Calu3 (cell line): ENCODE measurements around the gene DPYD. TPM values are rescaled to one million over a fixed set of nuclear protein-coding genes. Genes with fewer than 3 reads are reported as not detected.
A peak's percentile ranks its signal among the peaks of the same experiment; 100 is the strongest.

ENCODE experiments used
- BruUV-seq: library from RNA; stranded (reverse); fragments of 400-500 nt; replicated peaks from 2 replicates; lab custom pipeline; 2021; lab: Mats Ljungman, UMichigan
- CTCF ChIA-PET: fragments of 300-600 bp; sonication (Branson Sonifier 250); formaldehyde crosslinking; loops from one replicate; lab custom pipeline; 2022; ENCODE audit warnings: antibody characterized with exemption; lab: Charles Lee
- DNase-seq: peaks from one replicate; pipeline ENCODE4 v3.0.0; 2022
- H3K27ac Mint-ChIP-seq: one replicate; pipeline ENCODE4 v1.8.0; 2022; ENCODE audit warnings: mixed read lengths; ENCODE audit not compliant: unreplicated experiment
- H3K27me3 Mint-ChIP-seq: one replicate; pipeline ENCODE4 v1.8.0; 2022; ENCODE audit warnings: mixed read lengths; ENCODE audit not compliant: unreplicated experiment
- H3K36me3 Mint-ChIP-seq: one replicate; pipeline ENCODE4 v1.8.0; 2022; ENCODE audit warnings: mild to moderate bottlenecking, moderate library complexity, mixed read lengths; ENCODE audit not compliant: insufficient read depth, unreplicated experiment
- H3K4me1 Mint-ChIP-seq: one replicate; pipeline ENCODE4 v1.8.0; 2022; ENCODE audit warnings: mild to moderate bottlenecking, low read depth, mixed read lengths; ENCODE audit not compliant: unreplicated experiment
- H3K4me3 Mint-ChIP-seq: one replicate; pipeline ENCODE4 v1.8.0; 2022; ENCODE audit warnings: mild to moderate bottlenecking, low read depth, moderate library complexity, mixed read lengths; ENCODE audit not compliant: unreplicated experiment
- H3K9me3 Mint-ChIP-seq: one replicate; pipeline ENCODE4 v1.8.0; 2022; ENCODE audit warnings: low read depth, mixed read lengths; ENCODE audit not compliant: unreplicated experiment
- intact Hi-C: fragments of 100-400 bp; cut with micrococcal nuclease; formaldehyde crosslinking; loops from one replicate; pipeline ENCODE4 v1.10.0; 2022; ENCODE audit not compliant: unreplicated experiment
- total RNA-seq: library from RNA; stranded (reverse); gene quantifications from 2 replicates; pipeline ENCODE4 v1.2.3, GENCODE V29; 2022
- TF ChIP-seq, protein P1 (sequence below): fragments of 200-600 bp; IDR thresholded peaks from one replicate; pipeline ENCODE4 v1.8.0; 2022; ENCODE audit warnings: antibody characterized with exemption; ENCODE audit not compliant: unreplicated experiment

DPYD gene
- total RNA-seq, 1 experiment from 2014 or later = 15.6 TPM

DNA sequence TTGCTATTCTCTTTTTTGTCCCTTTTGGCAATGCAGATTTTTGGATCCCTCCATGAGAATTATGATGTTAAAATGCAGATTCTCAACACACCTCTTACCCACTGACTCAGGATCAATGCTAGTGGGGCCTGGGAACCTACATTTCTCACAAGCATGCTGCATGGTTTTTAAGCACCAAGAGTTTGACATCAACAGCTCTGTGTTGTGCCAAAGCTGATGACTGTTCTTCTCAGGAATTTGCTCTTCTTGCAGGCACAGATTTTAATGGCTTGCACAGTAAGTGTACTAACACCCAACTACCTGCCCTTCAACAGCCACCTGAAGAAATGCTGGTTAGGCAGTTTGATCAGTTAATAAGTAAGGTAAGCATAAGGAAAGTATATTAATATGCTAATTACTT lies 730.5 kb downstream of the DPYD start:
- Mint-ChIP-seq H3K27ac (no peak overlapping the region), H3K36me3 (no peaks in the 10 kb centered on the region), H3K9me3 (no peaks in the 10 kb centered on the region), H3K4me1 (peaks cover 18% of the 10 kb centered on the region), H3K27me3 (no peaks in the 10 kb centered on the region), H3K4me3 (no peak overlapping the region)
- TF ChIP-seq, protein P1, sequence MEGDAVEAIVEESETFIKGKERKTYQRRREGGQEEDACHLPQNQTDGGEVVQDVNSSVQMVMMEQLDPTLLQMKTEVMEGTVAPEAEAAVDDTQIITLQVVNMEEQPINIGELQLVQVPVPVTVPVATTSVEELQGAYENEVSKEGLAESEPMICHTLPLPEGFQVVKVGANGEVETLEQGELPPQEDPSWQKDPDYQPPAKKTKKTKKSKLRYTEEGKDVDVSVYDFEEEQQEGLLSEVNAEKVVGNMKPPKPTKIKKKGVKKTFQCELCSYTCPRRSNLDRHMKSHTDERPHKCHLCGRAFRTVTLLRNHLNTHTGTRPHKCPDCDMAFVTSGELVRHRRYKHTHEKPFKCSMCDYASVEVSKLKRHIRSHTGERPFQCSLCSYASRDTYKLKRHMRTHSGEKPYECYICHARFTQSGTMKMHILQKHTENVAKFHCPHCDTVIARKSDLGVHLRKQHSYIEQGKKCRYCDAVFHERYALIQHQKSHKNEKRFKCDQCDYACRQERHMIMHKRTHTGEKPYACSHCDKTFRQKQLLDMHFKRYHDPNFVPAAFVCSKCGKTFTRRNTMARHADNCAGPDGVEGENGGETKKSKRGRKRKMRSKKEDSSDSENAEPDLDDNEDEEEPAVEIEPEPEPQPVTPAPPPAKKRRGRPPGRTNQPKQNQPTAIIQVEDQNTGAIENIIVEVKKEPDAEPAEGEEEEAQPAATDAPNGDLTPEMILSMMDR = no peak
- CTCF ChIA-PET = no interaction called here
- BruUV-seq = no TSS peak
- intact Hi-C loops = no loop called here
- no peak for DNase-seq

DNA sequence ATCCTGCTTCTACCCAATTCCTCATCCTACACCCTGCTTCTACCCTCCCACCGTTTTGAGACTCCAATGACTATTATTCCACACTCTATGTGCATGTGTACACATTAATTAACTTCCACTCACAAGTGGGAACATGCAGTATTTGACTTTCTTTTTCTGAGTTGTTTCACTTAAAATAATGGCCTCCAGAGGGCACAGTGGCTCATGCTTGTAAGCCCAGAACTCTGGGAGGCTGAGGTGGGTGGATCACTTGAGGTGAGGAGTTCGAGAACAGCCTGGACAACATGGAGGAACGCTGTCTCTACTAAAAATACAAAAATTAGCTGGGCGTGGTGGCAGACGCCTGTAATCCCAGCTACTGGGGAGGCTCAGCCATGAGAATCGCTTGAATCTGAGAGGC lies 734.5 kb downstream of the DPYD start:
- H3K27me3 Mint-ChIP-seq = no peaks in the 10 kb centered on the region
- H3K36me3 Mint-ChIP-seq = no peaks in the 10 kb centered on the region
- peaks cover 10% of the 10 kb centered on the region for H3K4me1 Mint-ChIP-seq
- peak; percentile 2 for DNase-seq
- TF ChIP-seq, protein P1 = no peak
- no peak overlapping the region for H3K27ac Mint-ChIP-seq
- no peak overlapping the region for H3K4me3 Mint-ChIP-seq
- no TSS peak for BruUV-seq
- no peaks in the 10 kb centered on the region for H3K9me3 Mint-ChIP-seq
- intact Hi-C loops = loop anchor here (5.0 kb wide), 1 partner anchor 341 kb away; no protein-coding TSS in a partner anchor
- CTCF ChIA-PET = no interaction called here

DNA sequence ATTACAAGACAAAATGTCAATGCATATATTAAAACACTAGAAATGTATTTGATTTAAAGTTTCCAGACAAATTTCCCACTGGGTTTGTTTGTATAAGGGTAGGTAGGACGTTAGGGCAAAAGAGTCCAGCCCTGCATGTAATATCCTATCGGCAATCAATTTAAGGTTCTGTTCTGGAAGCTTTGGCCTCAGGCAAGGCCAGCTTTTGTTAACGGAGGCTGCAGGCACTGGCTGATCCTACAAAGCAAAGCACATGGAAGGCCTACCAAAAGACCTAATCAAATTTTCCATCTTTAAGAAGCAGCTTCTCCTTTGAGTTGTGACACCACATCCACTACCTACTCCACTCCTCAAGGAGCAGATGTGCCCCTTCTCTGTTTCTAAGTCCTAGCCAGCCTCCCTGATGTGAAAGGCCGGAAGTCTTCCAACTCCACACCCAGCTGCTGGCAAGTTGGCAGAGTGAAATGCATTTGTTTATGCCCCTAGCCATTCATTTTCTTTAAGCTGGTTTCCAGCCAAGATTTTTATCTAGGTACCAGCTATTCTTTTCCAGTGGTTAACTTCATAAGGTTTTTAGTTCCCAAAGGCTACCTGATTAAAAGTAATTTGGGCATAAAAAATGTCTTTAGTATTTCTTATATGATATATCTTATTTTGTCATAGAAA lies 746.7 kb downstream of the DPYD start:
- no peaks in the 10 kb centered on the region for H3K36me3 Mint-ChIP-seq
- no peak overlapping the region for H3K4me3 Mint-ChIP-seq
- H3K27me3 Mint-ChIP-seq = no peaks in the 10 kb centered on the region
- H3K27ac Mint-ChIP-seq = no peak overlapping the region
- no peaks in the 10 kb centered on the region for H3K9me3 Mint-ChIP-seq
- CTCF ChIA-PET = no interaction called here
- BruUV-seq = no TSS peak
- TF ChIP-seq, protein P1 = no peak
- no peak for DNase-seq
- no peaks in the 10 kb centered on the region for H3K4me1 Mint-ChIP-seq
- intact Hi-C loops = no loop called here

DNA sequence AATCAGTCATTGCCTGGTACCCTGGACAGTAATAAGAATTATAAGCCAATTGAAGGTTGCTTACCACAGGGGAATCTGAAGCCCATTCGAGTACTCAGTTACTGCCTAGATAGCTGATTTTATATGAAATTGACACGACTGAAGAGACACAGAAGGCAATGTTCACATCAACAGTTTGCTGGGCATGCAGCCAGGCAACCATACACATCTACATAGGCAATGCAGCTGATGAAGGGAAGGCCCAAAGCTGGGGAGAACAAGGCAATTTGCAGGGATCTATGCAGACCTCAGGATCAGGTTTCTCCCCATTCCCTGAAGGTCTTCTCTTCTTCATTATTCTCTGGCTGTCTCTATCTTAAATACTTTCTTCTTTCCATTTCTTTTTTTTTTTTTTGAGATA lies 750.5 kb downstream of the DPYD start:
- H3K4me1 Mint-ChIP-seq = no peaks in the 10 kb centered on the region
- H3K36me3 Mint-ChIP-seq = no peaks in the 10 kb centered on the region
- no peak for DNase-seq
- intact Hi-C loops = no loop called here
- CTCF ChIA-PET = no interaction called here
- no peaks in the 10 kb centered on the region for H3K27me3 Mint-ChIP-seq
- H3K27ac Mint-ChIP-seq = no peak overlapping the region
- no peaks in the 10 kb centered on the region for H3K9me3 Mint-ChIP-seq
- no peak overlapping the region for H3K4me3 Mint-ChIP-seq
- TF ChIP-seq, protein P1 = no peak
- no TSS peak for BruUV-seq
